ENCODE data around the gene PCID2. TPM values are rescaled to one million over a fixed set of nuclear protein-coding genes. Genes with fewer than 3 reads are reported as not detected.

PCID2 gene
- total RNA-seq, 4 donors from 2014 or later, result 28.0 to 44.2 (median 40.3) TPM

DNA sequence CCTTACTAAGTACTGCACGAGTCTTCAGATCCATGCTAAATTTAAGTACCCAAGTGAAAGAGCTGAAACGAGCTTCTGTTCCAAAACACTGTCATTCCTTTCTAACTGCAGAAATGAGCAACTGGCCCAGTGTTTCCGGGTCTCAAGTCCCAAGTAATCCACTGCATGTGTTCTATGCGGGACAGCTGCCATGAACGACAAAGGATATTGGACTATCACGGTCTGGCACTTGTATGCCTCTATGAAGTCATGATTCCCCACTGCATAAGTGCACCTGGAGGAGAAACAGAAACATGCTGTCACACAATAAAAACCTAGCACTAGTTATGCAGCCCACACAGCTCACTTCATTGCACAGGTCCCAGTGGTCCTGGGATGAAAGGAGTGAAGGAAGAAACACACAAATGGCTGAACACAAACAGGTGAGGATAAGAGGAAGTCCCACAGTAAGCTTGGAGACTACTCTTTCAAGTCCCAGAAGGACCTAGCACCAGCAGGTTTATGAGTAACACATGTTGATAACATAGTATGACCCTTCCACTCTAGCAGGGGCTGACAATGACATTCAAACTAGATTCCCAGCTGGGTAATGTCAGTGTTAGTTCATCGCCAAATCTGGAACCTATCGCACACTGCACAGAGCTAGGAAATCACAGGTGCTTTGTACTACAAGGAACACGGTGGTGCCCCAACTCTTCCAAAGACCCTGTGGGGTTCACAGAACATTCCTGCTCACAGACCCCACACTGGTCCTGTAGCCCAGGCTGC, 11.3 kb downstream of the PCID2 start:
- DNase-seq (ENCODE audit: low spot score in 2 of 2), result no peak
- no peak for TF ChIP-seq POLR2A (IDR thresholded peaks at IDR 0.05)
- no peak for TF ChIP-seq CTCF (IDR thresholded peaks at IDR 0.05)
- 86 to 90% methylated on average over 9 of the region's 9 CpGs for WGBS, 2 donors
- intact Hi-C loops (cut with DNase I; ENCODE audit: low total_unique reads), result no loop called here
- H3K4me3 ChIP-seq (ENCODE audit: low read depth, poor library complexity, severe bottlenecking), result no peak overlapping the region

DNA sequence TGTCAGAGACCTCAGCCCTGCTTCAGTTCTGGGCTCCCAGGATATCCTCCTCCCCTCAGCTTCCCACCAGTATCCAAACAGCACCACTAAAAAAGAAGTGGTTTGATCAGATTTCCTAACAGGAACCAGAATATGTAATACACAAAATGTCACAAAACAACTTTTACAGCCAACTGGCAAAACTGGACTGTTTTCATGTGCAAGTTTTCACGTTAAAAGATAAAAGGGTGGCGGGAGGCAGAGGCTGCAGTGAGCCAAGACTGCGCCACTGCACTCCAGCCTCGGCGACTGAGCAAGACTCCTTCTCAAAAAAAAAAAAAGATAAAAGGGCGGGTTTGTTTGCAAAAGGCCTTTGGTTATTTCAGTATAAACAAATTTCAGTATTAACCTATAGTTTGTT, 13.1 kb downstream of the PCID2 start:
- TF ChIP-seq POLR2A (IDR thresholded peaks at IDR 0.05), result no peak
- TF ChIP-seq CTCF (IDR thresholded peaks at IDR 0.05), result no peak
- intact Hi-C loops (cut with DNase I; ENCODE audit: low total_unique reads), result no loop called here

GRCh38 chr13:113192902-113193301, 15.6 kb downstream of the PCID2 start:
- TF ChIP-seq POLR2A (IDR thresholded peaks at IDR 0.05) (no peak), CTCF (IDR thresholded peaks at IDR 0.05) (no peak)
- no peak for DNase-seq (ENCODE audit: low spot score in 2 of 2)
- H3K4me3 ChIP-seq (ENCODE audit: low read depth, poor library complexity, severe bottlenecking), result no peak overlapping the region
- WGBS, 2 donors, result 93 to 96% methylated on average over 2 of the region's 2 CpGs
- intact Hi-C loops (cut with DNase I; ENCODE audit: low total_unique reads), result no loop called here

More for the DNA sequence above, 13.1 kb downstream of the PCID2 start:
- no peak for DNase-seq (ENCODE audit: low spot score in 2 of 2)
- WGBS, 2 donors, result 59 to 68% methylated on average over 6 of the region's 6 CpGs
- H3K4me3 ChIP-seq (ENCODE audit: low read depth, poor library complexity, severe bottlenecking), result no peak overlapping the region

DNA sequence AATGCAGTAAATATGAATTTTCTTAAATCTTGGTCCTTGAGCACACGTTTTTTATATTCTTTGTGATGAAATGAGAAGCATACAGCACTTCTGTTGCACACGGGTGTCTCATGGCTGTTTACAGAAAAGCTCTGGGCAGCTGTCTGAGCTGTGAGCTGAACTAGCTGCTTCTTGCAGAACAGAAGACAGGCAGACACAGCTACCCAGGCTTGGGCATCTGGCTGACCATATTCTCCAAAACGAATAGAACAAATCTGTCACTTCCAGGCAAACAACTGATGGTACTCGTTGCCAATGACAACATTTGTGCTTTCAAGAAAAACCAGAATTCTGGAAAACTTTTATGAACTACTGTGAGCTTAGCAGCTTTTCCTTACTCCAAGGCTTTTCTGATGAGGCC, 16.2 kb downstream of the PCID2 start:
- no peak for DNase-seq (ENCODE audit: low spot score in 2 of 2)
- TF ChIP-seq CTCF (IDR thresholded peaks at IDR 0.05) (no peak), POLR2A (IDR thresholded peaks at IDR 0.05) (no peak)
- H3K4me3 ChIP-seq (ENCODE audit: low read depth, poor library complexity, severe bottlenecking), result no peak overlapping the region
- intact Hi-C loops (cut with DNase I; ENCODE audit: low total_unique reads), result no loop called here
- 83 to 86% methylated on average over 4 of the region's 4 CpGs for WGBS, 2 donors

- WGBS, 2 donors, result 82% methylated on average over 4 of the region's 4 CpGs
- no peak overlapping the region for H3K4me3 ChIP-seq (ENCODE audit: low read depth, poor library complexity, severe bottlenecking)
- TF ChIP-seq POLR2A (IDR thresholded peaks at IDR 0.05) (no peak), CTCF (IDR thresholded peaks at IDR 0.05) (no peak)
- no peak for DNase-seq (ENCODE audit: low spot score in 2 of 2)
- intact Hi-C loops (cut with DNase I; ENCODE audit: low total_unique reads), result no loop called here
Observed at GRCh38 chr13:113190181-113190580, 18.3 kb downstream of the PCID2 start.

Data from lower leg skin (tissue), 4 donors.